GM23338 (cell line): ENCODE measurements around the gene EGF.

ENCODE experiments used
- CREB1 ChIP-seq: fragments of 250-450 bp; sonication (Bioruptor Pico); IDR thresholded peaks from 2 replicates; pipeline ENCODE4 v1.5.0; 2020; ENCODE audit warnings: low read depth, mild to moderate bottlenecking, moderate library complexity
- CTCF ChIP-seq, 2 experiments: fragments of 200-600 bp in 1 of 2; sonication (generic) in 1 of 2; conservative IDR thresholded peaks; 2 replicates each; pipeline versions ENCODE4 v1.5.1 to v1.6.1; 2016 to 2017; ENCODE audit warnings: antibody characterized with exemption in 2 of 2, low read depth in 2 of 2, mild to moderate bottlenecking in 2 of 2, moderate library complexity in 1 of 2
- ETS1 ChIP-seq: IDR thresholded peaks from 2 replicates; pipeline ENCODE4 v1.6.1; 2016; ENCODE audit warnings: antibody characterized with exemption
- EZH2 ChIP-seq: fragments of 200-600 bp; sonication (generic); IDR thresholded peaks from one replicate; pipeline ENCODE4 v1.8.0; 2017; ENCODE audit warnings: antibody characterized with exemption, mild to moderate bottlenecking, low read depth; ENCODE audit not compliant: unreplicated experiment
- EZH2phosphoT487 ChIP-seq: fragments of 200-600 bp; sonication (generic); IDR thresholded peaks from one replicate; pipeline ENCODE4 v1.8.1; 2018; ENCODE audit warnings: antibody characterized with exemption; ENCODE audit not compliant: unreplicated experiment
- JUNB ChIP-seq: IDR thresholded peaks from one replicate; pipeline ENCODE4 v1.6.1; 2016; ENCODE audit warnings: antibody characterized with exemption; ENCODE audit not compliant: unreplicated experiment
- POLR2AphosphoS5 ChIP-seq: IDR thresholded peaks from 2 replicates; pipeline ENCODE4 v1.6.1; 2016; ENCODE audit warnings: antibody characterized with exemption, low read depth
- STAT1 ChIP-seq: IDR thresholded peaks from one replicate; pipeline ENCODE4 v1.6.1; 2016; ENCODE audit warnings: antibody characterized with exemption; ENCODE audit not compliant: unreplicated experiment
- ZNF331 ChIP-seq: fragments of 250-450 bp; sonication (Bioruptor Pico); IDR thresholded peaks from 2 replicates; pipeline ENCODE4 v1.5.0; 2020; ENCODE audit warnings: low read depth, mild to moderate bottlenecking, moderate library complexity
- TF ChIP-seq, protein P1 (sequence below): IDR thresholded peaks from one replicate; pipeline ENCODE4 v1.6.1; 2018; ENCODE audit warnings: antibody characterized with exemption; ENCODE audit not compliant: unreplicated experiment

DNA sequence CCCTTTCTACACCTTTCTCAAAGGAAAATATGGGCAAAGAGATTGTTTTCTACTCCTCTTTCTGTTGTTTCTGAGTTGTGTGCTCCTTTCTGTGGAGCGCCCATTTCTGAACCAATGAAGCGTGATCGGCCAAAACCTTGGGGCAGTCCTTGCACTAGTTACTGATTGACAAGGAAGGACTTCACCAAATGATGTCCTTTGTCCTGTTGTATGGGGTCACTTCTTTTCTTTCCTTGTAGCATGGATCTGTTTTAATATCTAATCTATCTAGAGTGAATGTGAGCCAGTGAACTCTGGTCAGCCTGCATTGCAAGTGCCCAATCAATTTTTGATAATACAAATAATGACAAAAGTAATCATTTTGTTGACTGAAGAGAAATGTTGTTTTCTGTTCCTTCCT lies 94.5 kb downstream of the EGF start:
- TF ChIP-seq CTCF (conservative IDR thresholded peaks at IDR 0.05; ENCODE audit: low read depth in 2 of 2) (no peak), ETS1 (no peak), POLR2AphosphoS5 (no peak), EZH2 (no peak), JUNB (no peak), EZH2phosphoT487 (no peak), CREB1 (CRISPR knock-in tag) (no peak), ZNF331 (CRISPR knock-in tag) (no peak), STAT1 (no peak)
- TF ChIP-seq, protein P1, sequence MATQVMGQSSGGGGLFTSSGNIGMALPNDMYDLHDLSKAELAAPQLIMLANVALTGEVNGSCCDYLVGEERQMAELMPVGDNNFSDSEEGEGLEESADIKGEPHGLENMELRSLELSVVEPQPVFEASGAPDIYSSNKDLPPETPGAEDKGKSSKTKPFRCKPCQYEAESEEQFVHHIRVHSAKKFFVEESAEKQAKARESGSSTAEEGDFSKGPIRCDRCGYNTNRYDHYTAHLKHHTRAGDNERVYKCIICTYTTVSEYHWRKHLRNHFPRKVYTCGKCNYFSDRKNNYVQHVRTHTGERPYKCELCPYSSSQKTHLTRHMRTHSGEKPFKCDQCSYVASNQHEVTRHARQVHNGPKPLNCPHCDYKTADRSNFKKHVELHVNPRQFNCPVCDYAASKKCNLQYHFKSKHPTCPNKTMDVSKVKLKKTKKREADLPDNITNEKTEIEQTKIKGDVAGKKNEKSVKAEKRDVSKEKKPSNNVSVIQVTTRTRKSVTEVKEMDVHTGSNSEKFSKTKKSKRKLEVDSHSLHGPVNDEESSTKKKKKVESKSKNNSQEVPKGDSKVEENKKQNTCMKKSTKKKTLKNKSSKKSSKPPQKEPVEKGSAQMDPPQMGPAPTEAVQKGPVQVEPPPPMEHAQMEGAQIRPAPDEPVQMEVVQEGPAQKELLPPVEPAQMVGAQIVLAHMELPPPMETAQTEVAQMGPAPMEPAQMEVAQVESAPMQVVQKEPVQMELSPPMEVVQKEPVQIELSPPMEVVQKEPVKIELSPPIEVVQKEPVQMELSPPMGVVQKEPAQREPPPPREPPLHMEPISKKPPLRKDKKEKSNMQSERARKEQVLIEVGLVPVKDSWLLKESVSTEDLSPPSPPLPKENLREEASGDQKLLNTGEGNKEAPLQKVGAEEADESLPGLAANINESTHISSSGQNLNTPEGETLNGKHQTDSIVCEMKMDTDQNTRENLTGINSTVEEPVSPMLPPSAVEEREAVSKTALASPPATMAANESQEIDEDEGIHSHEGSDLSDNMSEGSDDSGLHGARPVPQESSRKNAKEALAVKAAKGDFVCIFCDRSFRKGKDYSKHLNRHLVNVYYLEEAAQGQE = no peak
